Mesendoderm (in vitro differentiated cells): Measurements from ENCODE around the gene BTBD6.
A peak's percentile ranks its signal among the peaks of the same experiment; 100 is the strongest.
"Not testable (repeated sequence)": the region's sequence is repeated elsewhere in the genome, so short reads cannot be mapped to it uniquely, and the experiment has no call there.

Source experiments
- DNase-seq: peaks from one replicate; pipeline ENCODE4 v3.0.0; 2013
- H2AK5ac ChIP-seq: 2 replicates; pipeline ENCODE4 v1.6.1; 2013; ENCODE audit warnings: low read length, inconsistent platforms
- H2BK120ac ChIP-seq: 2 replicates; pipeline ENCODE4 v1.6.1; 2013; ENCODE audit warnings: low read depth, mild to moderate bottlenecking, low read length, moderate library complexity, mixed read lengths
- H2BK15ac ChIP-seq: replicated peaks from 2 replicates; pipeline ENCODE4 v1.6.1; 2013; ENCODE audit warnings: low read depth, mild to moderate bottlenecking, moderate library complexity
- H2BK5ac ChIP-seq: 2 replicates; pipeline ENCODE4 v1.6.1; 2013; ENCODE audit warnings: low read length, inconsistent platforms
- H3K18ac ChIP-seq: 2 replicates; pipeline ENCODE4 v1.6.1; 2013; ENCODE audit warnings: mild to moderate bottlenecking, low read length, mixed read lengths
- H3K23ac ChIP-seq: one replicate; pipeline ENCODE4 v1.6.1; 2013; ENCODE audit warnings: low read length
- H3K27ac ChIP-seq: 2 replicates; pipeline ENCODE4 v1.5.1; 2013; ENCODE audit warnings: low read depth, mild to moderate bottlenecking, inconsistent platforms, low read length, moderate library complexity
- H3K27me3 ChIP-seq: 2 replicates; pipeline ENCODE4 v1.6.1; 2013; ENCODE audit warnings: low read length, control low read depth, mild to moderate bottlenecking, inconsistent platforms; ENCODE audit not compliant: insufficient read depth, poor library complexity
- H3K36me3 ChIP-seq: 2 replicates; pipeline ENCODE4 v1.6.1; 2013; ENCODE audit warnings: low read length, inconsistent platforms; ENCODE audit not compliant: control insufficient read depth, insufficient read depth
- H3K4ac ChIP-seq: one replicate; pipeline ENCODE4 v1.6.1; 2013; ENCODE audit warnings: low read depth, mild to moderate bottlenecking, low read length, moderate library complexity
- H3K4me1 ChIP-seq: 2 replicates; pipeline ENCODE4 v1.6.1; 2013; ENCODE audit warnings: low read depth, low read length, inconsistent platforms; ENCODE audit not compliant: control insufficient read depth
- H3K4me2 ChIP-seq: 2 replicates; pipeline ENCODE4 v1.6.1; 2013; ENCODE audit warnings: low read length
- H3K4me3 ChIP-seq: 2 replicates; pipeline ENCODE4 v1.5.1; 2013; ENCODE audit warnings: mild to moderate bottlenecking, low read length
- H3K56ac ChIP-seq: one replicate; pipeline ENCODE4 v1.6.1; 2013; ENCODE audit warnings: low read length
- H3K79me1 ChIP-seq: 2 replicates; pipeline ENCODE4 v1.6.1; 2013; ENCODE audit warnings: low read length, inconsistent platforms
- H3K79me2 ChIP-seq: 2 replicates; pipeline ENCODE4 v1.6.1; 2013; ENCODE audit warnings: mild to moderate bottlenecking, low read length; ENCODE audit not compliant: control insufficient read depth, insufficient read depth
- H3K9ac ChIP-seq: 2 replicates; pipeline ENCODE4 v1.6.1; 2013; ENCODE audit warnings: low read length, inconsistent platforms
- H4K5ac ChIP-seq: one replicate; pipeline ENCODE4 v1.6.1; 2013; ENCODE audit warnings: low read length
- H4K8ac ChIP-seq: one replicate; pipeline ENCODE4 v1.6.1; 2013; ENCODE audit warnings: low read depth, mild to moderate bottlenecking, control low read depth, low read length, moderate library complexity
- WGBS: extraction: QIAGEN DNeasy Blood & Tissue Kit; methylation state at CpG from one replicate; pipeline ENCODE4 v1.1.7; 2013; ENCODE audit warnings: low lambda C conversion rate, missing lambda C conversion rate; ENCODE audit not compliant: insufficient coverage; ENCODE audit errors: extremely low coverage; 5-methylcytosine and 5-hydroxymethylcytosine counted together

The BTBD6 gene

DNA sequence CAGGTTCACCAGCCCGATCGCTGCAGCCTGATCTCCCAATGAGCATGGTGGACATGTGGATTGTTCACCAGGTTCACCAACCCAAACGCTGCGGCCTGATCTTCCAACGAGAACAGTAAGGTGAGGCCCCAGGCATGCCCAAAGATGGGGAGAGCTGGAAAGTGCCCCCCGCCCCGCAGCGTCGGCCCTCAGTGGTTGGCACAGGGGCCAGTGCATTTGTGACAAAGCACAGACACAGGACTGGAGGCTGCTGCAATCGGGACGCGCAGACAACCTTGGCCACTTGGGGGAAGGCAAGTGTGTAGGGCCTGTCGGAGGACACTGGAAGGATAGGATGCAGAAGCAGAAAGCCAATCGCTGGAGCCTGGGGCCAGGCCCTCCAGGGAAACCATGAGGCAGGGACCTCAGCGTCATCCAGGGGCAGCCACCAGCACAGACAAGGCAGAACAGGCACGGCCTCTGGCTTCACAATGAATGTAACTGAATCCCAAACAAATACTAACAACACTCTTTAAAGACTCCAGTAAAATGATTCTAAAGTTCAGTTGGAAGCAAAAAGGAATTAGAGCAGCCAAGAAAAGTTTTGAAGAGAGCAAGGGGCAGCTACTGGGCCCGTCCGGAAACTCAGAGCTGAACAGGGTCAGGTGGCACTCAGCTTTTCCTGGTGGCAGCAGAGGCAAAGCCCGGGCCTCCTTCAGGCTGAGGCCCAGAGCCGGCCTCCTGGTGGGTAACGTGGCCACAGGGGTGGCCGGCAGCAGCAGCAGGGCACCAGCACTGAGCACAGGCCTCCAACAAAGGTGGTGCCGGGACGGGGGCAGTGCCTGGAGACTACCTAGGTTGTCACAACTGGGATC, 39.1 kb downstream of the BTBD6 start:
- WGBS, result no CpG with 5 or more reads among the region's 24 CpGs
- no peak overlapping the region for H4K5ac ChIP-seq
- H3K4ac ChIP-seq, result no peak overlapping the region

DNA sequence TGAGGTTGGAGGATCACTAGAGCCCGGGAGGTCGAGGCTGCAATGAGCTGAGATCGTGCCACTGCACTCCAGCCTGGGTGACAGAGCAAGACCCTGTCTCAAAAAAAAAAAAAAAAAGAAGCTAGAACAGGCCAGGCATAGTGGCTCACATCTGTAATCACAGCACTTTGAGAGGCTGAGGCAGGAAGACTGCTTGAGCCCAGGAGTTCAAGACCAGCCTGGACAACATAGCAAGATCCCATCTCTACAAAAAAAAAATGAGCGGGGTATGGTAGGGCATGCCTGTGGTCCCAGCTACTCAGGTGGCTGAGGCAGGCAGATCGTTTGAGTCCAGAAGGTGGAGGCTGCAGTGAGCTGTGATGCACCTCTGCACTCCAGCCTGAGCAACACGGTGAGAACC, 40.6 kb downstream of the BTBD6 start:
- not testable (repeated sequence) for H2BK120ac ChIP-seq, H3K56ac ChIP-seq, H2BK5ac ChIP-seq, H3K27me3 ChIP-seq, H3K79me1 ChIP-seq, H3K9ac ChIP-seq, H3K23ac ChIP-seq, H2AK5ac ChIP-seq, H3K4me2 ChIP-seq, H4K5ac ChIP-seq, H3K27ac ChIP-seq, H2BK15ac ChIP-seq, H3K4me3 ChIP-seq, H3K36me3 ChIP-seq, H4K8ac ChIP-seq, H3K4me1 ChIP-seq, DNase-seq, H3K79me2 ChIP-seq, H3K18ac ChIP-seq, H3K4ac ChIP-seq
- WGBS, result no CpG with 5 or more reads among the region's 6 CpGs

More for the DNA sequence above, 39.1 kb downstream of the BTBD6 start:
- H3K23ac ChIP-seq, result no peak overlapping the region
- no peak overlapping the region for H4K8ac ChIP-seq
- no peak overlapping the region for H2BK5ac ChIP-seq
- no peak overlapping the region for H3K18ac ChIP-seq
- peaks cover 2% of the 10 kb centered on the region for H3K79me2 ChIP-seq
- no peak overlapping the region for H3K9ac ChIP-seq
- H3K27me3 ChIP-seq, result no peaks in the 10 kb centered on the region
- H3K36me3 ChIP-seq, result no peaks in the 10 kb centered on the region
- no peak overlapping the region for H2BK15ac ChIP-seq
- DNase-seq, result peak; percentile 29
- no peak overlapping the region for H3K4me2 ChIP-seq
- no peaks in the 10 kb centered on the region for H3K4me1 ChIP-seq
- no peak overlapping the region for H3K56ac ChIP-seq
- H3K4me3 ChIP-seq, result no peak overlapping the region
- H2AK5ac ChIP-seq, result no peak overlapping the region
- H3K79me1 ChIP-seq, result peaks cover 4% of the 10 kb centered on the region
- no peak overlapping the region for H3K27ac ChIP-seq
- no peak overlapping the region for H2BK120ac ChIP-seq

DNA sequence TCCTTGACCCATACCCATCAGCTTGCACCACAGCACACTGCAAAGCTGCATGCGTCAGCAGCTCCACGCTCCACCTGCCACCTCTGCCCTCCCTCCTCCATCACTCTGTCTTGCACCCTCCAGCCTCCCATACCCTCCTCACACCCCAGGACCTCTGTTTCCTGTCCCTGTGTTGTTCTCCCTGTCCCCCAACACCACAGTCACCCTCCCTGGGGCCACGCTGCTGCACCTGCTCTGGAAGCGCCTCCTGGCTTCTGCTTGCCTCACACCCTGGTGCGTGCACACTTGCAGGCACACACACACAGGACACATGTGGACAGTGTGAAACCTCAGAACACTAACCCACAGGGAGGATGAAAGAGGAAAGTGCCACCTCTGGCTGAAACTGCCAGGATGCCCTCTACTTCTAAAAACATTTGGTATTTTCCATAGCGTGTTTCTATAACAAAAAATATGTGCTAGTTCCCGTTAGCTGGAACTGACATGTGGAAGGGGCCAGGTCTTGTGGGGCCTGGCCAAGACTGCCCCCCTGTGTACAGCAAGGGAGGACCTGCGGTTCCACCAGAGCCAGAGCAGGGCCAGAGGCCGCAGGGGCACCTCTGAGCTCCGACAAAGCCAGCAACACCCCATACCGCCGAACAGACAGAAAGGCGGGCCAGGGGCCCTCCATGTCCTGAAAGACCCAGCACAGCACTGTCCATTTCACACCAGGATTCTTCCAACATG, 42.5 kb downstream of the BTBD6 start:
- Histone ChIP-seq H2AK5ac (no peak overlapping the region), H2BK5ac (no peak overlapping the region), H2BK15ac (no peak overlapping the region), H3K23ac (no peak overlapping the region), H3K56ac (no peak overlapping the region), H3K9ac (no peak overlapping the region), H3K79me1 (peaks cover 13% of the 10 kb centered on the region), H3K18ac (no peak overlapping the region), H4K8ac (no peak overlapping the region), H3K4me1 (no peaks in the 10 kb centered on the region), H3K36me3 (no peaks in the 10 kb centered on the region), H4K5ac (no peak overlapping the region), H3K79me2 (peaks cover 3% of the 10 kb centered on the region), H3K4ac (no peak overlapping the region), H2BK120ac (no peak overlapping the region), H3K27ac (no peak overlapping the region), H3K27me3 (no peaks in the 10 kb centered on the region), H3K4me2 (no peak overlapping the region), H3K4me3 (no peak overlapping the region)
- DNase-seq, result no peak
- no CpG with 5 or more reads among the region's 13 CpGs for WGBS

DNA sequence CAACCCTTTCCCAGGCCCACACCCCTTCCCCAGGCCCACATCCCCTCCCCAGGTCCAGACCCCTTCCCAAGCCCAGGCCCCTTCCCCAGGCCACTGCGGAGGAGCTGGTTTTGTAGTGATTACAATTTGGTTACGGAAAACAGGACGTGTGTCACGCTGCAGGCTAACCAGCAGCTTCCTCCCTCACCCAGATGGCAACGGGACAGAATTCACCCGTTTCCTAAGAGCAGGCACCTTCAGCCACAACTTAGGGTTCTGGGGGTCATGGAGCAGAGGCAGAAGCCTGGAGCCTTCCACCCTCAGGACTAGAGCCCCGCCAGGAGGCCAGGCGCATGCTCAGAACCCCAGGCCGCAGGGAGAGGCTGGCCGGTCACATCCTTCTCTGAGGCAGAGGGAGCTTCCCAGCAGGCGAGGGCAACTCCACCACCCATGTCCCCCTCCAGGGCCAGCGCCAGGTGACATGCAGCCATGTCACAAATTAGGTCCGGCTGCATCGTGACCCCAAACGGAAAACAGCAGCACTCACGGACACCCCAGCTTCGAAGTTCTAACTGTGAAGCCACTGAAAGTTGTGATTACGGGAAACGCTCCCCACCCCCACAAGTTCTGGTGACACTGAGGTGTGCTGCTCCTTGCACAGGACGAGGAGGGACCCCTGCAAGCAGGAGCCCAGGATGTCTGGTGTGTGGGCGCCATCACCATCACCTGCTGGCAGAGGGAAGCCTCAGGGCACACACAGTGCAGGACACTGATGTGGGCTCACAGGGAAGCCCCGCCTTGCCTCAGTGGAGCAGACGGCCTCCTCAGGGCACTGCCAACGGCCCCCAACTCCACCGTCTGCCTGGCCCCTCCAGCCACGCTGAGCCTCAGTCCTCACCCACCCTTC, 44.7 kb downstream of the BTBD6 start:
- no peak overlapping the region for H3K23ac ChIP-seq
- no peak overlapping the region for H2AK5ac ChIP-seq
- H3K56ac ChIP-seq, result no peak overlapping the region
- peaks cover 13% of the 10 kb centered on the region for H3K79me1 ChIP-seq
- no peak overlapping the region for H4K8ac ChIP-seq
- H4K5ac ChIP-seq, result no peak overlapping the region
- H2BK15ac ChIP-seq, result no peak overlapping the region
- no peak overlapping the region for H2BK5ac ChIP-seq
- no peak for DNase-seq
- no peak overlapping the region for H3K18ac ChIP-seq
- H3K4me3 ChIP-seq, result no peak overlapping the region
- no peak overlapping the region for H3K9ac ChIP-seq
- no peak overlapping the region for H3K4me2 ChIP-seq
- no peak overlapping the region for H2BK120ac ChIP-seq
- no peaks in the 10 kb centered on the region for H3K36me3 ChIP-seq
- H3K4me1 ChIP-seq, result no peaks in the 10 kb centered on the region
- peaks cover 3% of the 10 kb centered on the region for H3K79me2 ChIP-seq
- H3K27ac ChIP-seq, result no peak overlapping the region
- WGBS, result no CpG with 5 or more reads among the region's 26 CpGs
- H3K4ac ChIP-seq, result no peak overlapping the region
- H3K27me3 ChIP-seq, result no peaks in the 10 kb centered on the region

DNA sequence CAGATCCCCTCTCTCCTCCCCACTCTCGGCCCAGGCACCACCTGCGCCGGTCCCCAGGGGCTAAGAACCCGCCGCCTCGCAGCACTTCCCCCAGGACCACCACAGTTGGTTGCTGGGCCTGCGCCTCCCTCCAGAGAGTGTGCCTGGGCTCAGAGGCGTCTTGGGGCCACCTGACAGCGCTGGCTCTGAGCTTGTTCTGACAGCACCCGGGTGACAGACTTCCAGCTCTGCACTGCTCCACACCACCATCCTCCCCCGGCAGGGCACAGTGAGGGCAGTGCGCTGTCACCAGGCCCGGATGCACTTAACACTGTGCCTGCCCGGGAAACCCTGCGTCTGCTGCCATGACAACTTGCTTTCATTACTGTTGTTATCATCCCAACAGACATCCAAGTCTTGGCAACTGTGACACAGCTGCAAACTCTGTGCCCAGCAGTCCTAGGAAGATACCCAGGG, 45.8 kb downstream of the BTBD6 start:
- Histone ChIP-seq H3K27me3 (no peaks in the 10 kb centered on the region), H3K4me3 (no peak overlapping the region), H2BK5ac (no peak overlapping the region), H2BK15ac (no peak overlapping the region), H3K79me2 (peaks cover 3% of the 10 kb centered on the region), H3K79me1 (peaks cover 13% of the 10 kb centered on the region), H3K36me3 (no peaks in the 10 kb centered on the region), H2AK5ac (no peak overlapping the region), H2BK120ac (no peak overlapping the region), H3K4me1 (no peaks in the 10 kb centered on the region), H3K27ac (no peak overlapping the region), H4K8ac (no peak overlapping the region), H3K18ac (no peak overlapping the region), H3K4ac (no peak overlapping the region), H3K9ac (no peak overlapping the region), H3K4me2 (no peak overlapping the region), H3K23ac (no peak overlapping the region), H3K56ac (no peak overlapping the region), H4K5ac (no peak overlapping the region)
- peak; percentile 23 for DNase-seq
- WGBS, result no CpG with 5 or more reads among the region's 15 CpGs
